Skin of body (tissue), 2 donors: Measurements from ENCODE around the gene AP2B1. TPM values are rescaled to one million over a fixed set of nuclear protein-coding genes. Genes with fewer than 3 reads are reported as not detected.
"Not testable (repeated sequence)": the region's sequence is repeated elsewhere in the genome, so short reads cannot be mapped to it uniquely, and the experiment has no call there.

ENCODE experiments used
- DNase-seq: peaks from one replicate; lab custom pipeline; 2025; lab: John Stamatoyannopoulos, UW
- total RNA-seq: library from RNA; depleted of rRNA; stranded (reverse); fragments of >200 nt; gene quantifications from one replicate; pipeline ENCODE4 v1.2.3, GENCODE V29; 2014

AP2B1 gene
- total RNA-seq, 1 donor from 2014 or later = 52.1 TPM

- no peak for DNase-seq
Measured at GRCh38 chr17:35695613-35696012, 108.5 kb downstream of the AP2B1 start.

GRCh38 chr17:35698800-35699199 is 111.7 kb downstream of the AP2B1 start:
- no peak for DNase-seq

GRCh38 chr17:35700150-35700549 is 113.0 kb downstream of the AP2B1 start:
- no peak for DNase-seq

- no peak for DNase-seq
Measured at GRCh38 chr17:35701491-35701890, 114.4 kb downstream of the AP2B1 start.

- DNase-seq = not testable (repeated sequence)
Measured at GRCh38 chr17:35703308-35703707, 116.2 kb downstream of the AP2B1 start.

- DNase-seq = no peak
Measured at GRCh38 chr17:35705230-35705629, 118.1 kb downstream of the AP2B1 start.

GRCh38 chr17:35705705-35706104 is 118.6 kb downstream of the AP2B1 start:
- DNase-seq = no peak

- DNase-seq = no peak
Measured at GRCh38 chr17:35708149-35708548, 121.0 kb downstream of the AP2B1 start.

- no peak for DNase-seq
Measured at GRCh38 chr17:35708951-35709350, 121.8 kb downstream of the AP2B1 start.

- DNase-seq = no peak
Measured at GRCh38 chr17:35709874-35710273, 122.8 kb downstream of the AP2B1 start.

- DNase-seq = no peak
Measured at GRCh38 chr17:35710950-35711349, 123.8 kb downstream of the AP2B1 start.

- peak; percentile 45 for DNase-seq
Measured at GRCh38 chr17:35713069-35713728, 126.1 kb downstream of the AP2B1 start.

- no peak for DNase-seq
Measured at GRCh38 chr17:35714988-35715387, 127.9 kb downstream of the AP2B1 start.

- DNase-seq = no peak
Measured at GRCh38 chr17:35715416-35715815, 128.3 kb downstream of the AP2B1 start.

- no peak for DNase-seq
Measured at GRCh38 chr17:35716173-35716572, 129.1 kb downstream of the AP2B1 start.

GRCh38 chr17:35716897-35717465 is 129.9 kb downstream of the AP2B1 start:
- no peak for DNase-seq

GRCh38 chr17:35717475-35717874 is 130.4 kb downstream of the AP2B1 start:
- no peak for DNase-seq

GRCh38 chr17:35723735-35724134 is 136.6 kb downstream of the AP2B1 start:
- no peak for DNase-seq

- no peak for DNase-seq
Measured at GRCh38 chr17:35725058-35725457, 137.9 kb downstream of the AP2B1 start.

GRCh38 chr17:35725802-35726126 is 138.6 kb downstream of the AP2B1 start:
- no peak for DNase-seq

GRCh38 chr17:35726127-35726952 is 139.2 kb downstream of the AP2B1 start:
- peak; percentile 3 for DNase-seq

- DNase-seq = no peak
Measured at GRCh38 chr17:35726953-35727460, 139.9 kb downstream of the AP2B1 start.
